NT2/D1 (cell line): ENCODE measurements around the gene ANTXR1.
"Not testable (repeated sequence)": the region's sequence is repeated elsewhere in the genome, so short reads cannot be mapped to it uniquely, and the experiment has no call there.

Experiments used
- DNase-seq: peaks from one replicate; pipeline ENCODE4 v3.0.0-alpha.2; 2011; ENCODE audit warnings: low read depth, low spot score
- H3K27me3 ChIP-seq: 2 replicates; pipeline ENCODE4 v1.6.0; 2011; ENCODE audit warnings: mild to moderate bottlenecking; ENCODE audit not compliant: insufficient read length, insufficient read depth
- H3K36me3 ChIP-seq: 2 replicates; pipeline ENCODE4 v1.6.1; 2011; ENCODE audit warnings: mild to moderate bottlenecking, low read length, mixed read lengths; ENCODE audit not compliant: insufficient read depth, insufficient read length
- H3K4me1 ChIP-seq: 2 replicates; pipeline ENCODE4 v1.5.1; 2011; ENCODE audit not compliant: insufficient read depth, insufficient read length
- H3K4me3 ChIP-seq: 2 replicates; pipeline ENCODE4 v1.5.1; 2011; ENCODE audit warnings: low read depth; ENCODE audit not compliant: insufficient read length
- H3K9ac ChIP-seq: 2 replicates; pipeline ENCODE4 v1.6.0; 2011; ENCODE audit warnings: low read depth; ENCODE audit not compliant: insufficient read length
- H3K9me3 ChIP-seq: 2 replicates; pipeline ENCODE4 v1.5.1; 2011; ENCODE audit warnings: mild to moderate bottlenecking, low read length; ENCODE audit not compliant: insufficient read depth
- SUZ12 ChIP-seq: IDR thresholded peaks from 2 replicates; pipeline ENCODE4 v1.6.1; 2011; ENCODE audit not compliant: insufficient read length, insufficient read depth; ENCODE audit errors: extremely low read depth
- YY1 ChIP-seq: IDR thresholded peaks from 2 replicates; pipeline ENCODE4 v1.6.1; 2011; ENCODE audit not compliant: insufficient read length, insufficient read depth
- ZNF274 ChIP-seq: IDR thresholded peaks from 2 replicates; pipeline ENCODE4 v1.6.1; 2011; ENCODE audit warnings: mild to moderate bottlenecking, low read depth, low read length

The ANTXR1 gene

DNA sequence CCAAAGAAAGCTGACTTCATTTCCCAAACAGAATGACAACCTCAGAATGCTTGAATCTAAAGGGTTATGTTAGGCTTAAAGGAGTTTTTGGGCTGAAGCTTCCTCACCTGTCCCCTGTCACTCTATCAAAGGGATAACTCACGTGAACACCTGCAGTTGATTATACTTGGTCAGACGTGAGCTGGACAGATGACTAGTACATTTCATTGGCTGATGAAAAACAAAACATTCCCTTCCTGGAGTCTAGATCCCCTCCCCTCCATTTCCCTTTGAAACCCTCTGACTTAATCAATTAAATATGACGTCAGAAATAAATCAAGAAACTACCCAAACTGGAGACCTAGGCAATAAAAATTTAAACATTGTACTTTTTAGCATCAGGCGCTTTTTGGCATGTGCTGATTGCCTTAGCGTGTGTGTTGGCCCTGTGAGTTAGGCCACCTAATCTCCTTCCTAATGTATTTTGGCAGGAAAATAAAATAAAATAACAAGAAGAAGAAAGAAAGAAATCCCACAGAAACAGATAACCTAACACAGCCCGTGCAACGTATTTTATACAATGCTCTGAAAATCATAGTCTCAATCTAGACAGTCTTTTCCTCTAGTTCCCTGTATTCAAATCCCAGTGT lies 159.0 kb downstream of the ANTXR1 start:
- DNase-seq, result no peak
- H3K27me3 ChIP-seq, result no peaks in the 10 kb centered on the region
- H3K9ac ChIP-seq, result no peak overlapping the region
- no peak overlapping the region for H3K4me3 ChIP-seq
- TF ChIP-seq SUZ12, result no peak
- TF ChIP-seq YY1, result no peak
- no peak for TF ChIP-seq ZNF274
- H3K36me3 ChIP-seq, result peaks cover 8% of the 10 kb centered on the region
- H3K9me3 ChIP-seq, result peaks cover 14% of the 10 kb centered on the region
- H3K4me1 ChIP-seq, result peaks cover 5% of the 10 kb centered on the region

GRCh38 chr2:69173706-69174105 lies 160.7 kb downstream of the ANTXR1 start:
- Histone ChIP-seq H3K36me3 (peaks cover 1% of the 10 kb centered on the region), H3K4me3 (no peak overlapping the region), H3K9ac (no peak overlapping the region), H3K27me3 (no peaks in the 10 kb centered on the region), H3K4me1 (peaks cover 7% of the 10 kb centered on the region), H3K9me3 (no peaks in the 10 kb centered on the region)
- DNase-seq, result no peak
- TF ChIP-seq ZNF274 (no peak), SUZ12 (no peak), YY1 (no peak)

- not testable (repeated sequence) for H3K36me3 ChIP-seq, H3K4me1 ChIP-seq, DNase-seq, H3K4me3 ChIP-seq, H3K9me3 ChIP-seq, H3K9ac ChIP-seq, H3K27me3 ChIP-seq
Observed at GRCh38 chr2:69174211-69174610, 161.2 kb downstream of the ANTXR1 start.

DNA sequence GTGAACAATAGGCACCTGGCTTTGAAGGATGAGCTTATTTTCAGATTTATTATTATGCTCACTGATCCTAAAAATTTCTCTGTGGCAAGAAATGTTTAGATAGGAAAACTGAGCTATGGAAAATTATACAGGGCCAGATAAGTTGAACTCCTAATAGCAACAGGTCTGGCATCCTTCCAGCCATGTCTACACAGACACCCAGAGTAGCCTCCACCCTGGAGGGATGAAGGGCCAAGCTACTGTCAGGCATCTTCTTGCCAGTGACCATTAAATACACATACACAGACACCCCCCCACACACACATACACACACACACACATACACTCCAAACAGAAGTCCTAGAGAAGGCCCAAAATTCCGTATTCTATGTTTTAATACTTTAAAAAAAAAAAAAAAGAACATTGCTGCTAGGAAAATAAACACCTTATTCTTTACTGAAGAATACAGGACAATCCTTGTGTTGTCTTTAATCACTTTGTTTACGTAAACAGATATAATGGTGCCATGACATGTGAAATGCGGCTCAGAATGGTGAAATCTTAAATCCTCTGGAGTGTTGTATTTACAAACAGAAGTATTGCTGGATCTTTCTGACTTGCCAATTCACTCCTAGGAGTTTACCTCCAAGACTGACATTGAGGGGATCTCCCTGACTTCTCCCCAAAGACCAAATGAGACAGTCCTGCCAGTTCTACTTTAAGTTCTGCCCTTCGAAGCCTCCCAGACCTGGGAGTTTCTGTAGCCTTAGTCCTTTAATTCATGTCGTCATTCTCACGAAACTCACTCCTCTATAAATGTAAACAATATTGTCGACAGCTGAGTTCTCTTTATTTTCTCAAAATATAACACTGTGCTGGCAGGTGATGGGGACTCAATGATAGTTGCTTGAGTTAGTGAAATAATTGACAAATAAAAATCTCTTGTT lies 163.1 kb downstream of the ANTXR1 start:
- H3K9ac ChIP-seq, result no peak overlapping the region
- peaks cover 4% of the 10 kb centered on the region for H3K4me1 ChIP-seq
- no peak for DNase-seq
- H3K4me3 ChIP-seq, result no peak overlapping the region
- TF ChIP-seq ZNF274 (no peak), YY1 (no peak), SUZ12 (no peak)
- H3K36me3 ChIP-seq, result no peaks in the 10 kb centered on the region
- no peaks in the 10 kb centered on the region for H3K9me3 ChIP-seq
- H3K27me3 ChIP-seq, result no peaks in the 10 kb centered on the region

DNA sequence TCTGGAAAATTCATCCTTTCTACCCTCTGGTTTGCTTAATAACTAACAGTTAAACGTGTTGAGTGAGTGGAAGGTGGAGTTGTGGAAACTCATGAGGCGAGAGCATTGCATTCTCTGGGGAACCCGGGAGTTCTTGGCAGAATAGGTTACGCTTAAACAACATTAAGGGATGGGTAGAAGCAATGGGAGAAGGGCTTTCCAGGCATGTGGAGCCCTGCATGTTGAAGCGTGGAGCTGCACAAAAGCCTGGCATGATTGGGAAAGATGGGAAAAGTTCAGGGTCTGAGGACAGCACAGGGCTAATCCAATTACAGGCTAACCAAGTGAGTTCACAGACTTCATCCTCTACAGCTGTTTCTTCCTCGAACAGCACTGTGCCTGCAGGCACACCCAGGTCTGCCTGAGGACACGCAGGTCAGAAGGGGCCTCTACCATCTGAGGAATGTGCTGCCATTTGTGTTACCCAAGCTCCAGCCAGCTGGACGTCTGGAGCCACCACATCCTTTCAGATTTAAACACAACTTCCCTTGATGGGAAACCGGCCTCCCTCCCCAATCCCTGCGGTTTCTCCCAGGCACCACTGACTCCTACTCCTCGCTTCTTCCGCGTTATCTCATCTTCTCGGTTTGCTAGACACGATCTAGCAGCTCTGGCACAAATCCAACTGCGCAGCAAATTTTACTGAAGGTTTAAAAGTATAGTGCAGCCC lies 164.2 kb downstream of the ANTXR1 start:
- peaks cover 4% of the 10 kb centered on the region for H3K4me1 ChIP-seq
- H3K9ac ChIP-seq, result peak overlapping the region; percentile 58
- peak; percentile 73 for DNase-seq
- H3K9me3 ChIP-seq, result no peaks in the 10 kb centered on the region
- TF ChIP-seq ZNF274 (no peak), YY1 (no peak), SUZ12 (no peak)
- H3K4me3 ChIP-seq, result no peak overlapping the region
- H3K36me3 ChIP-seq, result no peaks in the 10 kb centered on the region
- H3K27me3 ChIP-seq, result no peaks in the 10 kb centered on the region

GRCh38 chr2:69177785-69178636 lies 165.0 kb downstream of the ANTXR1 start:
- Histone ChIP-seq H3K36me3 (no peaks in the 10 kb centered on the region), H3K27me3 (no peaks in the 10 kb centered on the region), H3K4me3 (no peak overlapping the region), H3K9me3 (no peaks in the 10 kb centered on the region), H3K4me1 (peaks cover 4% of the 10 kb centered on the region), H3K9ac (peak overlapping the region; percentile 58)
- TF ChIP-seq YY1, result no peak
- no peak for TF ChIP-seq ZNF274
- no peak for TF ChIP-seq SUZ12
- DNase-seq, result peak; percentile 97
